Mesenchymal stem cell (in vitro differentiated cells and primary cell): ENCODE measurements around the gene USP24.

Source experiments
- DNase-seq: peaks from one replicate; pipeline ENCODE4 v3.0.0-alpha.2; 2013
- H2AFZ ChIP-seq: one replicate; pipeline ENCODE4 v1.6.1; 2013; ENCODE audit warnings: low read depth, mild to moderate bottlenecking, control low read depth, inconsistent platforms, low read length, moderate library complexity
- H2AK5ac ChIP-seq: 2 replicates; pipeline ENCODE4 v1.6.1; 2013; ENCODE audit warnings: low read length, moderate library complexity, mild to moderate bottlenecking, inconsistent platforms; ENCODE audit not compliant: severe bottlenecking
- H2BK120ac ChIP-seq: one replicate; pipeline ENCODE4 v1.6.1; 2013; ENCODE audit warnings: low read depth, mild to moderate bottlenecking, inconsistent platforms, low read length, moderate library complexity
- H2BK12ac ChIP-seq, 2 experiments: one replicate each; pipeline ENCODE4 v1.6.1; 2013; ENCODE audit warnings: inconsistent platforms in 2 of 2, low read length in 2 of 2, mild to moderate bottlenecking in 2 of 2, moderate library complexity in 2 of 2, control low read depth in 1 of 2
- H2BK15ac ChIP-seq: one replicate; pipeline ENCODE4 v1.6.1; 2013; ENCODE audit warnings: mild to moderate bottlenecking, low read depth, inconsistent platforms; ENCODE audit not compliant: poor library complexity, severe bottlenecking
- H2BK5ac ChIP-seq: 2 replicates; pipeline ENCODE4 v1.6.1; 2013; ENCODE audit warnings: low read depth, mild to moderate bottlenecking, low read length, control low read depth, inconsistent platforms; ENCODE audit not compliant: poor library complexity, severe bottlenecking
- H3K14ac ChIP-seq, 2 experiments: one replicate each; pipeline ENCODE4 v1.6.1; 2013; ENCODE audit warnings: inconsistent platforms in 2 of 2, low read length in 2 of 2, control low read depth in 1 of 2, mild to moderate bottlenecking in 1 of 2, moderate library complexity in 1 of 2
- H3K18ac ChIP-seq, 2 experiments: one replicate each; pipeline ENCODE4 v1.6.1; 2013; ENCODE audit warnings: inconsistent platforms in 2 of 2, low read length in 2 of 2, control low read depth in 1 of 2, low read depth in 1 of 2, mild to moderate bottlenecking in 1 of 2
- H3K23ac ChIP-seq, 2 experiments: one replicate each; pipeline ENCODE4 v1.6.1; 2013; ENCODE audit warnings: inconsistent platforms in 2 of 2, low read length in 2 of 2, mild to moderate bottlenecking in 2 of 2, moderate library complexity in 2 of 2, control low read depth in 1 of 2
- H3K27ac ChIP-seq: 2 replicates; pipeline ENCODE4 v1.5.1; 2013; ENCODE audit warnings: mild to moderate bottlenecking, moderate library complexity, low read length, control low read depth, inconsistent platforms; ENCODE audit not compliant: poor library complexity, severe bottlenecking
- H3K27me3 ChIP-seq, 2 experiments: 2 replicates each; pipeline versions ENCODE4 v1.6.1 to v1.7.0; 2013; ENCODE audit warnings: low read length in 2 of 2, mild to moderate bottlenecking in 2 of 2, moderate library complexity in 2 of 2, control low read depth in 1 of 2, inconsistent platforms in 1 of 2; ENCODE audit not compliant: control insufficient read depth in 1 of 2, insufficient read depth in 1 of 2
- H3K36me3 ChIP-seq, 2 experiments: 2 replicates each; pipeline versions ENCODE4 v1.6.1 to v1.7.0; 2013; ENCODE audit warnings: low read length in 2 of 2, control low read depth in 1 of 2, inconsistent platforms in 1 of 2, low read depth in 1 of 2, mild to moderate bottlenecking in 1 of 2; ENCODE audit not compliant: insufficient read depth in 2 of 2, control insufficient read depth in 1 of 2
- H3K4ac ChIP-seq, 2 experiments: one replicate each; pipeline ENCODE4 v1.6.1; 2013; ENCODE audit warnings: inconsistent platforms in 2 of 2, low read length in 2 of 2, mild to moderate bottlenecking in 2 of 2, moderate library complexity in 2 of 2, control low read depth in 1 of 2, low read depth in 1 of 2
- H3K4me1 ChIP-seq: 2 replicates; pipeline ENCODE4 v1.6.1; 2013; ENCODE audit warnings: low read depth, low read length, control low read depth; ENCODE audit not compliant: control insufficient read depth, insufficient read depth
- H3K4me2 ChIP-seq: 2 replicates; pipeline ENCODE4 v1.6.1; 2013; ENCODE audit warnings: low read length, mild to moderate bottlenecking, inconsistent platforms; ENCODE audit not compliant: poor library complexity, severe bottlenecking
- H3K4me3 ChIP-seq, 2 experiments: 2 replicates each; pipeline versions ENCODE4 v1.5.1 to v1.7.0; 2013; ENCODE audit warnings: low read length in 2 of 2, mild to moderate bottlenecking in 2 of 2, control low read depth in 1 of 2, low read depth in 1 of 2; ENCODE audit not compliant: insufficient read depth in 1 of 2
- H3K79me1 ChIP-seq: replicated peaks from 2 replicates; pipeline ENCODE4 v1.6.1; 2013; ENCODE audit warnings: mild to moderate bottlenecking, control low read depth, low read length, inconsistent platforms; ENCODE audit not compliant: poor library complexity, severe bottlenecking
- H3K9ac ChIP-seq: 2 replicates; pipeline ENCODE4 v1.7.0; 2013; ENCODE audit warnings: mild to moderate bottlenecking, low read length, moderate library complexity
- H3K9me3 ChIP-seq: 2 replicates; pipeline ENCODE4 v1.7.0; 2013; ENCODE audit warnings: mild to moderate bottlenecking, low read length; ENCODE audit not compliant: control insufficient read depth
- H4K8ac ChIP-seq: one replicate; pipeline ENCODE4 v1.6.1; 2013; ENCODE audit warnings: inconsistent platforms, mild to moderate bottlenecking, low read length, moderate library complexity
- H4K91ac ChIP-seq: one replicate; pipeline ENCODE4 v1.6.1; 2013; ENCODE audit warnings: mild to moderate bottlenecking, low read length, inconsistent platforms
- WGBS: methylation state at CpG from one replicate; pipeline ENCODE4 v1.1.7; 2013; ENCODE audit warnings: mixed read lengths; 5-methylcytosine and 5-hydroxymethylcytosine counted together

USP24 gene

GRCh38 chr1:55185832-55186231 lies 29.3 kb downstream of the USP24 start:
- no peak for DNase-seq
- Histone ChIP-seq H3K79me1 (peaks cover 16% of the 10 kb centered on the region), H4K91ac (no peak overlapping the region), H3K4me3 (no peak overlapping the region), H3K4ac (no peak overlapping the region), H3K4me1 (no peaks in the 10 kb centered on the region), H3K27ac (no peak overlapping the region), H3K23ac (no peak overlapping the region), H3K27me3 (no peaks in the 10 kb centered on the region), H2BK15ac (no peak overlapping the region), H2BK120ac (no peak overlapping the region), H2AK5ac (no peak overlapping the region), H3K9ac (no peak overlapping the region), H2AFZ (no peak overlapping the region), H2BK5ac (no peak overlapping the region), H3K14ac (no peak overlapping the region), H2BK12ac (no peak overlapping the region), H4K8ac (no peak overlapping the region), H3K9me3 (peaks cover 14% of the 10 kb centered on the region), H3K4me2 (no peak overlapping the region), H3K18ac (no peak overlapping the region), H3K36me3 (peaks cover 2% of the 10 kb centered on the region in 2 experiments)
- WGBS, result no CpG with 5 or more reads among the region's 2 CpGs

GRCh38 chr1:55184859-55185258 lies 30.3 kb downstream of the USP24 start:
- H2BK5ac ChIP-seq, result no peak overlapping the region
- no peak overlapping the region for H2BK12ac ChIP-seq
- H4K91ac ChIP-seq, result no peak overlapping the region
- no peak overlapping the region for H2BK15ac ChIP-seq
- H3K9ac ChIP-seq, result no peak overlapping the region
- no peak overlapping the region for H2AK5ac ChIP-seq
- H3K9me3 ChIP-seq, result peaks cover 14% of the 10 kb centered on the region
- H3K79me1 ChIP-seq, result peaks cover 19% of the 10 kb centered on the region
- no peak overlapping the region for H2BK120ac ChIP-seq
- no peak overlapping the region for H2AFZ ChIP-seq
- H3K4me3 ChIP-seq, result no peak overlapping the region
- H3K36me3 ChIP-seq, result peaks cover 2% of the 10 kb centered on the region in 2 experiments
- 97% methylated on average over 4 of the region's 5 CpGs for WGBS
- no peak overlapping the region for H3K4me2 ChIP-seq
- H3K14ac ChIP-seq, result no peak overlapping the region
- no peak overlapping the region for H3K18ac ChIP-seq
- no peaks in the 10 kb centered on the region for H3K4me1 ChIP-seq
- no peak for DNase-seq
- no peak overlapping the region for H4K8ac ChIP-seq
- no peak overlapping the region for H3K4ac ChIP-seq
- no peak overlapping the region for H3K27ac ChIP-seq
- H3K23ac ChIP-seq, result no peak overlapping the region
- H3K27me3 ChIP-seq, result no peaks in the 10 kb centered on the region

- no peak overlapping the region for H4K91ac ChIP-seq
- no peak overlapping the region for H2BK12ac ChIP-seq
- no peak overlapping the region for H3K18ac ChIP-seq
- H2BK120ac ChIP-seq, result no peak overlapping the region
- no peak overlapping the region for H2AK5ac ChIP-seq
- H2AFZ ChIP-seq, result no peak overlapping the region
- no peak overlapping the region for H3K9ac ChIP-seq
- no peak for DNase-seq
- H3K9me3 ChIP-seq, result peaks cover 14% of the 10 kb centered on the region
- no peak overlapping the region for H3K4me2 ChIP-seq
- no peak overlapping the region for H2BK5ac ChIP-seq
- no peak overlapping the region for H3K23ac ChIP-seq
- no peak overlapping the region for H3K14ac ChIP-seq
- H2BK15ac ChIP-seq, result no peak overlapping the region
- peaks cover 30% of the 10 kb centered on the region for H3K79me1 ChIP-seq
- H3K4me1 ChIP-seq, result no peaks in the 10 kb centered on the region
- no peak overlapping the region for H4K8ac ChIP-seq
- H3K4me3 ChIP-seq, result no peak overlapping the region
- H3K27ac ChIP-seq, result no peak overlapping the region
- peaks cover 4 to 15% of the 10 kb centered on the region in 2 experiments for H3K36me3 ChIP-seq
- H3K4ac ChIP-seq, result no peak overlapping the region
- H3K27me3 ChIP-seq, result no peaks in the 10 kb centered on the region
Observed at GRCh38 chr1:55181666-55182065, 33.5 kb downstream of the USP24 start.

GRCh38 chr1:55180075-55180670 lies 35.0 kb downstream of the USP24 start:
- WGBS, result 96% methylated on average over 5 of the region's 5 CpGs
- no peak for DNase-seq
- H3K9me3 ChIP-seq, result peaks cover 14% of the 10 kb centered on the region
- H2AFZ ChIP-seq, result no peak overlapping the region
- no peak overlapping the region for H4K91ac ChIP-seq
- H3K27me3 ChIP-seq, result no peaks in the 10 kb centered on the region
- H2BK5ac ChIP-seq, result no peak overlapping the region
- no peak overlapping the region for H3K9ac ChIP-seq
- no peak overlapping the region for H3K18ac ChIP-seq
- H3K4me2 ChIP-seq, result no peak overlapping the region
- H4K8ac ChIP-seq, result no peak overlapping the region
- no peak overlapping the region for H2AK5ac ChIP-seq
- H3K23ac ChIP-seq, result no peak overlapping the region
- peaks cover 26% of the 10 kb centered on the region for H3K79me1 ChIP-seq
- peaks cover 2 to 26% of the 10 kb centered on the region in 2 experiments for H3K36me3 ChIP-seq
- H2BK15ac ChIP-seq, result no peak overlapping the region
- no peaks in the 10 kb centered on the region for H3K4me1 ChIP-seq
- no peak overlapping the region for H3K4ac ChIP-seq
- no peak overlapping the region for H3K4me3 ChIP-seq
- no peak overlapping the region for H2BK12ac ChIP-seq
- no peak overlapping the region for H3K27ac ChIP-seq
- no peak overlapping the region for H2BK120ac ChIP-seq
- H3K14ac ChIP-seq, result no peak overlapping the region
